ENCODE results near the gene STRN3.
"Not testable (repeated sequence)": the region's sequence is repeated elsewhere in the genome, so short reads cannot be mapped to it uniquely, and the experiment has no call there.

The STRN3 gene

GRCh38 chr14:30921788-30922187, 104.4 kb downstream of the STRN3 start:
- DNase-seq (ENCODE audit: low read depth in 4 of 4, low spot score in 1 of 4), result no peak

- DNase-seq (ENCODE audit: low read depth in 4 of 4, low spot score in 1 of 4), result no peak
Observed at GRCh38 chr14:30921305-30921704, 104.9 kb downstream of the STRN3 start.

- DNase-seq (ENCODE audit: low read depth in 4 of 4, low spot score in 1 of 4), result no peak
Observed at GRCh38 chr14:30915596-30915995, 110.6 kb downstream of the STRN3 start.

- DNase-seq (ENCODE audit: low read depth in 4 of 4, low spot score in 1 of 4), result no peak
Observed at GRCh38 chr14:30914812-30915211, 111.4 kb downstream of the STRN3 start.

- no peak for DNase-seq (ENCODE audit: low read depth in 4 of 4, low spot score in 1 of 4)
Observed at GRCh38 chr14:30908826-30909225, 117.4 kb downstream of the STRN3 start.

- no peak for DNase-seq (ENCODE audit: low read depth in 4 of 4, low spot score in 1 of 4)
Observed at GRCh38 chr14:30907659-30908057, 118.5 kb downstream of the STRN3 start.

- DNase-seq (ENCODE audit: low read depth in 4 of 4, low spot score in 1 of 4), result no peak
Observed at GRCh38 chr14:30906752-30907658, 119.2 kb downstream of the STRN3 start.

GRCh38 chr14:30903285-30904124, 122.7 kb downstream of the STRN3 start:
- no peak for DNase-seq (ENCODE audit: low read depth in 4 of 4, low spot score in 1 of 4)

GRCh38 chr14:30897121-30897520, 129.1 kb downstream of the STRN3 start:
- DNase-seq (ENCODE audit: low read depth in 4 of 4, low spot score in 1 of 4), result not testable (repeated sequence)

- no peak for DNase-seq (ENCODE audit: low read depth in 4 of 4, low spot score in 1 of 4)
Observed at GRCh38 chr14:30896435-30896834, 129.7 kb downstream of the STRN3 start.

GRCh38 chr14:30894923-30895515, 131.2 kb downstream of the STRN3 start:
- no peak for DNase-seq (ENCODE audit: low read depth in 4 of 4, low spot score in 1 of 4)

GRCh38 chr14:30893819-30894218, 132.4 kb downstream of the STRN3 start:
- DNase-seq (ENCODE audit: low read depth in 4 of 4, low spot score in 1 of 4), result no peak

- no peak for DNase-seq (ENCODE audit: low read depth in 4 of 4, low spot score in 1 of 4)
Observed at GRCh38 chr14:30889244-30889594, 137.0 kb downstream of the STRN3 start.

GRCh38 chr14:30888480-30889243, 137.5 kb downstream of the STRN3 start:
- DNase-seq (ENCODE audit: low read depth in 4 of 4, low spot score in 1 of 4), result no peak

GRCh38 chr14:30885840-30886740, 140.1 kb downstream of the STRN3 start:
- no peak for DNase-seq (ENCODE audit: low read depth in 4 of 4, low spot score in 1 of 4)

GRCh38 chr14:30884901-30885300, 141.3 kb downstream of the STRN3 start:
- no peak for DNase-seq (ENCODE audit: low read depth in 4 of 4, low spot score in 1 of 4)

GRCh38 chr14:30883508-30884294, 142.5 kb downstream of the STRN3 start:
- no peak for DNase-seq (ENCODE audit: low read depth in 4 of 4, low spot score in 1 of 4)

GRCh38 chr14:30882431-30882830, 143.7 kb downstream of the STRN3 start:
- no peak for DNase-seq (ENCODE audit: low read depth in 4 of 4, low spot score in 1 of 4)

- DNase-seq (ENCODE audit: low read depth in 4 of 4, low spot score in 1 of 4), result no peak
Observed at GRCh38 chr14:30876692-30877091, 149.5 kb downstream of the STRN3 start.
